MCF 10A (cell line): ENCODE results near the gene TFF2. TPM values are rescaled to one million over a fixed set of nuclear protein-coding genes. Genes with fewer than 3 reads are reported as not detected.
A peak's percentile ranks its signal among the peaks of the same experiment; 100 is the strongest.

ENCODE experiments used
- BruUV-seq: library from RNA; stranded (reverse); fragments of 400-500 nt; replicated peaks from 2 replicates; lab custom pipeline; 2021; lab: Mats Ljungman, UMichigan
- CTCF ChIA-PET: fragments of 300-600 bp; sonication (Branson Sonifier 250); formaldehyde crosslinking; extraction: SDS; loops from one replicate; lab custom pipeline; 2021; ENCODE audit warnings: antibody characterized with exemption, inconsistent platforms; lab: Yijun Ruan, JAX
- POLR2A ChIA-PET: fragments of 300-600, 350-650 bp; sonication (Branson Sonifier 250); formaldehyde crosslinking; extraction: SDS; loops from one replicate; lab custom pipeline; 2020; ENCODE audit warnings: antibody characterized with exemption, inconsistent platforms; lab: Yijun Ruan, JAX
- DNase-seq: peaks from one replicate; pipeline ENCODE4 v3.0.0-alpha.2; 2018; ENCODE audit not compliant: unreplicated experiment
- H3K27ac Mint-ChIP-seq: one replicate; pipeline ENCODE4 v1.8.0; 2022; ENCODE audit warnings: mild to moderate bottlenecking, low read depth, mixed read lengths; ENCODE audit not compliant: unreplicated experiment
- H3K27me3 Mint-ChIP-seq: one replicate; pipeline ENCODE4 v1.8.0; 2022; ENCODE audit warnings: mixed read lengths; ENCODE audit not compliant: insufficient read depth, unreplicated experiment
- H3K36me3 Mint-ChIP-seq: one replicate; pipeline ENCODE4 v1.8.0; 2022; ENCODE audit warnings: mild to moderate bottlenecking, moderate library complexity, mixed read lengths; ENCODE audit not compliant: insufficient read depth, unreplicated experiment
- H3K4me1 Mint-ChIP-seq: one replicate; pipeline ENCODE4 v1.8.0; 2022; ENCODE audit warnings: mixed read lengths; ENCODE audit not compliant: insufficient read depth, unreplicated experiment
- H3K4me3 Mint-ChIP-seq: one replicate; pipeline ENCODE4 v1.8.0; 2022; ENCODE audit warnings: mild to moderate bottlenecking, moderate library complexity, mixed read lengths; ENCODE audit not compliant: unreplicated experiment
- H3K9me3 Mint-ChIP-seq: one replicate; pipeline ENCODE4 v1.8.0; 2022; ENCODE audit warnings: mixed read lengths; ENCODE audit not compliant: unreplicated experiment
- CTCF ChIP-seq: fragments of 200-600 bp; IDR thresholded peaks from one replicate; pipeline ENCODE4 v1.8.0; 2022; ENCODE audit warnings: antibody characterized with exemption, mild to moderate bottlenecking; ENCODE audit not compliant: unreplicated experiment
- intact Hi-C: fragments of 100-400 bp; cut with micrococcal nuclease; formaldehyde crosslinking; loops from 2 replicates; pipeline ENCODE4 v1.14.1; 2022
- total RNA-seq: library from RNA; stranded (reverse); gene quantifications from 2 replicates; pipeline ENCODE4 v1.2.3, GENCODE V29; 2022

TFF2 gene
- total RNA-seq, 1 experiment from 2014 or later = not detected

DNA sequence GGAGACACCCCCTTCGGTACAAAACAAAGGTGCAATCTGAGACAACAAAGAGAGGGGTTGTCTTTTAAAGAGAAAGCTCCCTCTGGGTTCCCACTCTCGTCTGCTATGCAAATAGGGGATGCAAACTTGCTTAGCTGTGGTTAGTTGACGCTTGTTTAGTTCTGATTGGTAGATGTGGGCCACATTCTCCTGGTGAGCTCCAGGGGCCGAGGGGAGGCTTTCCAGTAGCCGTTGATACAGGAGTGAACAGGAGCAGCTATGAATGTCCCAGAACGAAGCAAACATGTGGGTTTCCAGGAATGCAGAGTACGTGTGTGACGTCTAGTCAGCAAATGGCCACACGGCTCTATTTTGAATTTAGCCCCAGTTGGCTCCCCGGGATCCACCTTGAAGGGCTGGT lies 14.7 kb downstream of the TFF2 start:
- DNase-seq = peak; percentile 13
- intact Hi-C loops = no loop called here
- ChIA-PET POLR2A (interaction anchor here (0.6 to 0.7 kb wide), 2 partner anchors 68 to 94 kb away, joined by 3 read pairs; no protein-coding TSS in a partner anchor), CTCF (interaction anchor here (0.6 kb wide), 1 partner anchor 10 kb away, joined by 4 read pairs; no protein-coding TSS in a partner anchor)
- Mint-ChIP-seq H3K4me3 (no peak overlapping the region), H3K4me1 (no peaks in the 10 kb centered on the region), H3K27ac (no peak overlapping the region), H3K36me3 (no peaks in the 10 kb centered on the region), H3K9me3 (no peaks in the 10 kb centered on the region), H3K27me3 (peaks cover 43% of the 10 kb centered on the region)
- TF ChIP-seq CTCF = no peak
- no TSS peak for BruUV-seq

DNA sequence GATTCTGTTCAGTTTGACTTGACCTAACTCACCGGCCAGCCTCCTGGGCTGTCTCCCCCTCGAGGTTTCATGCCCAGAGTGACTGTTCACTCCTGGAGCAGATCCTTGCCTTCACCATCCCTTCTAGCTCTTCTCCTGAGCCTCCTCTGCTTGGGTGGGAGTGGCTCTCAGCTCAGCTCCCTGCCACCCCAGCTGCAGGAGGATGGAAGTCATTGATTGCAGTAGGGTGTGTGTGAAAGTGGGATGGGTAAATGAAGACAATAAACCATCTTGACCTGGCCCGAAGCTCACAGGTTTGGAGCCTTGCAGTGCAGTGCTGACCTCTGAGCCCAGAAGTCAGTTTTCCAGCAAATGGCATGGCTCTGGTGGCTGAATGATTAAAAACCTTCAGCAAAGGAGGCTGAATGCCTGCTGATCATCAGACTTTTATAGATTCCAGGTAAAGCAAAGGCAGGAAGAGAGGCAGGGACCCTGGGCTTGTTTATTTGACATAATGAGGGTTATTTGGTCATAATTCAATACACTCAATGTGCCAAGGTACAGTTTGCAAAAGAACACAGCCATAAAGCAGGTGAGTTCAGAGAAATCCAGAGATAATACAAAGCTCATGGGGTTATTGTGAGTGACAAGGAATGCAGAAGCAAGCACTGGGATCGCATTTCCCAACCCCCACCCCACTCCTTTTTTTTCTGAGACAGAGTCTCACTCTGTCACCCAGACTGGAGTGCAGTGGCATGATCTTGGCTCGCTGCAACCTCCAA lies 18.1 kb downstream of the TFF2 start:
- Mint-ChIP-seq H3K27me3 (peaks cover 76% of the 10 kb centered on the region), H3K27ac (no peak overlapping the region), H3K36me3 (peaks cover 11% of the 10 kb centered on the region), H3K4me3 (no peak overlapping the region), H3K4me1 (no peaks in the 10 kb centered on the region), H3K9me3 (no peaks in the 10 kb centered on the region)
- DNase-seq = no peak
- no peak for TF ChIP-seq CTCF
- BruUV-seq = no TSS peak
- POLR2A ChIA-PET = no interaction called here
- intact Hi-C loops = no loop called here
- CTCF ChIA-PET = no interaction called here

GRCh38 chr21:42331660-42332059 lies 19.1 kb downstream of the TFF2 start:
- Mint-ChIP-seq H3K27me3 (peaks cover 85% of the 10 kb centered on the region), H3K9me3 (no peaks in the 10 kb centered on the region), H3K4me3 (no peak overlapping the region), H3K36me3 (peaks cover 11% of the 10 kb centered on the region), H3K4me1 (no peaks in the 10 kb centered on the region), H3K27ac (no peak overlapping the region)
- ChIA-PET CTCF (no interaction called here), POLR2A (interaction anchor here (0.6 kb wide), 1 partner anchor 45 kb away, joined by 3 read pairs; no protein-coding TSS in a partner anchor)
- no peak for DNase-seq
- no peak for TF ChIP-seq CTCF
- BruUV-seq = no TSS peak
- intact Hi-C loops = no loop called here

GRCh38 chr21:42330380-42331371 lies 20.1 kb downstream of the TFF2 start:
- no peaks in the 10 kb centered on the region for H3K4me1 Mint-ChIP-seq
- CTCF ChIA-PET = no interaction called here

More at GRCh38 chr21:42330380-42331371, 20.1 kb downstream of the TFF2 start:
- Mint-ChIP-seq H3K27me3 (peaks cover 89% of the 10 kb centered on the region), H3K36me3 (peaks cover 11% of the 10 kb centered on the region), H3K9me3 (no peaks in the 10 kb centered on the region), H3K4me3 (no peak overlapping the region), H3K27ac (no peak overlapping the region)
- intact Hi-C loops = no loop called here
- no TSS peak for BruUV-seq
- POLR2A ChIA-PET = interaction anchor here (0.6 kb wide), 2 partner anchors 13 to 44 kb away, joined by 3 read pairs; no protein-coding TSS in a partner anchor
- no peak for DNase-seq
- TF ChIP-seq CTCF = no peak
